HuH-7 (cell line): ENCODE results near the gene SCFD1.
A peak's percentile ranks its signal among the peaks of the same experiment; 100 is the strongest.
"Not testable (repeated sequence)": the region's sequence is repeated elsewhere in the genome, so short reads cannot be mapped to it uniquely, and the experiment has no call there.

Experiments
- DNase-seq: peaks from one replicate; pipeline ENCODE4 v3.0.0; 2011; ENCODE audit warnings: low spot score

SCFD1 gene

GRCh38 chr14:30610787-30611343 is 11.3 kb upstream of the SCFD1 start:
- peak; percentile 71 for DNase-seq

GRCh38 chr14:30614155-30614554 is 8.0 kb upstream of the SCFD1 start:
- no peak for DNase-seq

- no peak for DNase-seq
Measured at GRCh38 chr14:30620178-30620577, 1.9 kb upstream of the SCFD1 start.

GRCh38 chr14:30621354-30621939 is 672 bp upstream of the SCFD1 start:
- peak; percentile 36 for DNase-seq

- DNase-seq, result no peak
Measured at GRCh38 chr14:30623412-30624131, 1.5 kb downstream of the SCFD1 start.

GRCh38 chr14:30624132-30624423 is 2.0 kb downstream of the SCFD1 start:
- DNase-seq, result no peak

- DNase-seq, result no peak
Measured at GRCh38 chr14:30625533-30625932, 3.4 kb downstream of the SCFD1 start.

GRCh38 chr14:30629432-30629831 is 7.3 kb downstream of the SCFD1 start:
- DNase-seq, result not testable (repeated sequence)

GRCh38 chr14:30630248-30630647 is 8.1 kb downstream of the SCFD1 start:
- DNase-seq, result no peak

GRCh38 chr14:30632730-30633129 is 10.6 kb downstream of the SCFD1 start:
- no peak for DNase-seq

GRCh38 chr14:30638926-30639325 is 16.8 kb downstream of the SCFD1 start:
- DNase-seq, result no peak

- DNase-seq, result peak; percentile 48
Measured at GRCh38 chr14:30641207-30641606, 19.1 kb downstream of the SCFD1 start.

GRCh38 chr14:30644462-30644861 is 22.3 kb downstream of the SCFD1 start:
- not testable (repeated sequence) for DNase-seq

- no peak for DNase-seq
Measured at GRCh38 chr14:30645600-30645999, 23.5 kb downstream of the SCFD1 start.

GRCh38 chr14:30648471-30648870 is 26.4 kb downstream of the SCFD1 start:
- no peak for DNase-seq

GRCh38 chr14:30651937-30652336 is 29.8 kb downstream of the SCFD1 start:
- DNase-seq, result peak; percentile 17

GRCh38 chr14:30655124-30655523 is 33.0 kb downstream of the SCFD1 start:
- no peak for DNase-seq

- no peak for DNase-seq
Measured at GRCh38 chr14:30655658-30656057, 33.5 kb downstream of the SCFD1 start.

GRCh38 chr14:30656190-30656632 is 34.1 kb downstream of the SCFD1 start:
- DNase-seq, result peak; percentile 49

- no peak for DNase-seq
Measured at GRCh38 chr14:30657050-30657449, 34.9 kb downstream of the SCFD1 start.

- no peak for DNase-seq
Measured at GRCh38 chr14:30657606-30658163, 35.6 kb downstream of the SCFD1 start.

GRCh38 chr14:30658645-30659044 is 36.5 kb downstream of the SCFD1 start:
- DNase-seq, result no peak

- DNase-seq, result no peak
Measured at GRCh38 chr14:30669594-30669993, 47.5 kb downstream of the SCFD1 start.
